Measurements from ENCODE around the gene BOD1L1. TPM values are rescaled to one million over a fixed set of nuclear protein-coding genes. Genes with fewer than 3 reads are reported as not detected.

The BOD1L1 gene
- total RNA-seq, 6 experiments from 2014 or later, result 22.9 to 24.9 (median 24.6) TPM

DNA sequence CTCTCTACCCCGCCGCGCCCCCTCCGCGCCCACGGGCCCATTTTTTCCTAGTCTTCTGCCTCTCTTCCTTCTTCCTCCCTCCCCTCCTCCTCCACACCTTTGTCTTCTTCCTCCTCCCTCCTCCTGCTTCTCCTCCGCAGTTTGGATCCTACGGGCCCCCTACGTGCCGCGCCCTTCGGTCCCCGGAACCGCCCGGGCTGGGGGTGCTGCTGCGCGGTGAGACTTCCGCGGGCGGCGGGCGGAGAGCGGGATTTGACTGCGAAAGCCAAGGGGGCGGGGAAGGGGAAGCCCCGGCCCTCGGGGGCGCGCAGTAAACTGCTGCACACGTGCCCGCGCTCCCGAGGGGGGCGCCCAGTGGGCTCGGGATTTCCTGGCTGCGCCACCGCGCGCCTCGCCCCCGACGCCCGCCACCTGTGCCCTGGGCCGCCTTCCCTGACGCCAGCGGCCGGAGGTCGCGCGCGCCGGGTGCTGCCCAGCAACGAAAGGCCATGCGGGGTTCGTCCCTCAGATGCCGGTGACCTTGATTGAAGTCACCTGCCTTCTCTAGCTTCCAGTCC, 80.0 kb downstream of the BOD1L1 start:
- Mint-ChIP-seq H3K27me3 (ENCODE audit: insufficient read depth) (peaks cover 50% of the 10 kb centered on the region), H3K36me3 (ENCODE audit: low read depth) (peaks cover 14% of the 10 kb centered on the region), H3K27ac (no peak overlapping the region), H3K4me1 (ENCODE audit: low read depth) (peaks cover 29% of the 10 kb centered on the region), H3K9me3 (peaks cover 5% of the 10 kb centered on the region; the same call in 1 of the 2 replicates), H3K4me3 (no peak overlapping the region; the same call in 1 of the 2 replicates)
- no peak for TF ChIP-seq CTCF (IDR thresholded peaks at IDR 0.05)
- DNase-seq, result no peak

DNA sequence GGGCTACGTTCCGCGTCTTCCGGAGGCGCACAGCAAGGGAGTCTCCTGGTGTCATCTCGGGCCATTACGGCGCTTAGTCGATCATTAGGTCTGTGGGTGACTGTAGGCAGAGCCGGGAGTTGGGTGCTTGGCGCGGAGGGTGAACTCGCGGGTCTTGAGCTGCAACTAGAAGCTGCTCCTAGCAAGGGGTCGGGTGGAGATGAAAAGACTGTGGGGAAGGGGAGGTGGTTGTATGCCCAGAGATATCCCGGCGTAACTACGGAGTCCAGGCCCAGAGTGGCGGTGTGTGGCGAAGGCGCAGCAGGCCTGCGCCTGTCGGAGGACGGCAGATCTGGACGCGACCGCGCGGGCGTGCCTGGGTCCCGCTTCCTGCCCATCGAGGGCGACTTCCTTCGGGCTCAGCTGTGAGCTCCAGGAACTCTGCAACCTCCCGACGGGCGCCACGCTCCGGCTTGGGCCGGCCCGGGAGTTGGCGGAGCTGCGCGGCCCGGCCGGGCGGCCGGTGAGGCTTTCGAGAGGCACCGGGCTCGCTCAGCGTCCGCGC, 80.5 kb downstream of the BOD1L1 start:
- peaks cover 5% of the 10 kb centered on the region; the same call in 1 of the 2 replicates for H3K9me3 Mint-ChIP-seq
- peaks cover 50% of the 10 kb centered on the region for H3K27me3 Mint-ChIP-seq (ENCODE audit: insufficient read depth)
- TF ChIP-seq CTCF (IDR thresholded peaks at IDR 0.05), result no peak
- DNase-seq, result no peak
- no peak overlapping the region for H3K27ac Mint-ChIP-seq
- peaks cover 14% of the 10 kb centered on the region for H3K36me3 Mint-ChIP-seq (ENCODE audit: low read depth)
- H3K4me1 Mint-ChIP-seq (ENCODE audit: low read depth), result peaks cover 29% of the 10 kb centered on the region
- peak overlapping the region; percentile 77 for H3K4me3 Mint-ChIP-seq

DNA sequence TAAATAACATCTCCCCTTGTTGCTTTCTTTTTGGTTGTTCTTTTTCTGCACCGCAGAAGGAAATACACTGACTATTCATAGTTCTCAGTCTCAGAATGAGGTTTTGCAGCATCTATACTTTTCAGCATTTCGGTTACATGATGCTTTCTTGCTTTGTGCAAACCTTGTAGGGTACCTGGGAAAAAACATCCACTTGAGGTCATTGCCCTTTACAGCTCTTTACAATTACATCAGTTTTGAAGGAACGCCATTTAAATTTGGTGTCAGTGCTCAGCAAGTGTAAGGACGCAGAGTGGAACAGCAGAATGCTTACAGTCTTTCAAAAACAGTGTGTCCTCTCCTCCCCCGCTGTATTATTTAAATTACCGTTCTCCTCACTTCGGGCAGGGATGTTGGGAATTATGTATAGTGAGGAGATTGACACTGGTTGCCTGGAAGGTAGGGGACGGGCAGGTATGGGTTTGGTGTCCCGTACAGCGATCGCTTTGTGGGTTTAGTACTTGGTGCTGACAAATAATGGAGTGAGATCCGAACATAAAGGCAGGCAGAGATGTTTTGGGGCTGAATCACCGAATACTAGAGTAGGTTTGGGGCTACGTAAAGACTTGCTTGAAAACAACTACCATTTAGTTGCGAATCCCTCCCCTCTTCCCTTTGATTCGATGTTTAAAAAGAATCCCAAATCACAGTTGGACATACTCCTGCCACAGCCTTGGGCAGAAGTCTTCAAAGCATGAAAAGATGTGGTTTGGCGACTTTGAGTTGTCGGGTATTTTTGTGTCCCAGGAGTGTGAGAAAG, 81.2 kb downstream of the BOD1L1 start:
- Mint-ChIP-seq H3K36me3 (ENCODE audit: low read depth) (peaks cover 13% of the 10 kb centered on the region), H3K4me1 (ENCODE audit: low read depth) (peaks cover 29% of the 10 kb centered on the region), H3K27ac (no peak overlapping the region), H3K4me3 (peak overlapping the region; percentile 77; the same call in 1 of the 2 replicates), H3K27me3 (ENCODE audit: insufficient read depth) (peaks cover 47% of the 10 kb centered on the region), H3K9me3 (peaks cover 5% of the 10 kb centered on the region; the same call in 1 of the 2 replicates)
- no peak for TF ChIP-seq CTCF (IDR thresholded peaks at IDR 0.05)
- DNase-seq, result no peak

DNA sequence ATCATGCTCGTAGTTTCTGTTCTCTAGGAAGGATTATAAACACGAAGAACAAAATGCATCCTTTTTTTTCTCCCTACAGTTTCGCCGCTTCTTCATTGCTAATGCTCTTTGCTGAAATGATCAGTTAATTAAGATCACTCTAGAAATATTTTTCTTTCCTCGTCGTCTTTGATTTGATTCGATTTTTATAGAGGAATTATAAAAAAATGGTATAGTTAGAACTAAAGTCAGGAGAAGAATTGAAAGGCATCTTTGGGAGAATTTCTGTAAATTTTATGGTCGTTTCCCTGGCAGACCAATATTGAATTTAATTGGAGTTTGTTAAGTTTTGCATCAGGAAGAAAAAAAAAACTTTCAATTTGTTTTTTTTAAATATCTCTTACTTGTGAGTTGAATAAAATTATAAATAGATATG, 82.1 kb downstream of the BOD1L1 start:
- H3K36me3 Mint-ChIP-seq (ENCODE audit: low read depth), result peaks cover 8% of the 10 kb centered on the region
- DNase-seq, result no peak
- no peak for TF ChIP-seq CTCF (IDR thresholded peaks at IDR 0.05)
- no peak overlapping the region for H3K27ac Mint-ChIP-seq
- peak overlapping the region; percentile 90 for H3K4me3 Mint-ChIP-seq
- peaks cover 48% of the 10 kb centered on the region for H3K27me3 Mint-ChIP-seq (ENCODE audit: insufficient read depth)
- peaks cover 29% of the 10 kb centered on the region for H3K4me1 Mint-ChIP-seq (ENCODE audit: low read depth)
- no peaks in the 10 kb centered on the region; the same call in 1 of the 2 replicates for H3K9me3 Mint-ChIP-seq

- Mint-ChIP-seq H3K9me3 (no peaks in the 10 kb centered on the region; the same call in 1 of the 2 replicates), H3K4me1 (ENCODE audit: low read depth) (peaks cover 33% of the 10 kb centered on the region), H3K27me3 (ENCODE audit: insufficient read depth) (peaks cover 48% of the 10 kb centered on the region), H3K27ac (no peak overlapping the region), H3K36me3 (ENCODE audit: low read depth) (peaks cover 8% of the 10 kb centered on the region), H3K4me3 (peak overlapping the region; percentile 90)
- TF ChIP-seq CTCF (IDR thresholded peaks at IDR 0.05), result no peak
- DNase-seq, result peak; percentile 50
These were observed 82.7 kb downstream of the BOD1L1 start for GRCh38 chr4:13544606-13545393.
